SK-N-DZ (cell line): Measurements from ENCODE around the gene MAJIN.
"Not testable (repeated sequence)": the region's sequence is repeated elsewhere in the genome, so short reads cannot be mapped to it uniquely, and the experiment has no call there.

ENCODE experiments used
- DNase-seq: peaks from one replicate; pipeline ENCODE4 v3.0.0-alpha.2; 2015; ENCODE audit warnings: low spot score

MAJIN gene

GRCh38 chr11:64990222-64990923, 18.5 kb upstream of the MAJIN start:
- DNase-seq, result peak; percentile 48

GRCh38 chr11:64989416-64989815, 17.5 kb upstream of the MAJIN start:
- DNase-seq, result no peak

- DNase-seq, result no peak
Measured at GRCh38 chr11:64987998-64988854, 16.3 kb upstream of the MAJIN start.

- not testable (repeated sequence) for DNase-seq
Measured at GRCh38 chr11:64983339-64983738, 11.4 kb upstream of the MAJIN start.

GRCh38 chr11:64976651-64977050, 4.7 kb upstream of the MAJIN start:
- DNase-seq, result no peak

GRCh38 chr11:64974124-64974523, 2.2 kb upstream of the MAJIN start:
- DNase-seq, result no peak

- DNase-seq, result no peak
Measured at GRCh38 chr11:64970731-64971151, 1.2 kb downstream of the MAJIN start.

GRCh38 chr11:64969209-64969608, 2.7 kb downstream of the MAJIN start:
- no peak for DNase-seq

GRCh38 chr11:64967375-64967774, 4.5 kb downstream of the MAJIN start:
- no peak for DNase-seq

- DNase-seq, result no peak
Measured at GRCh38 chr11:64963072-64963631, 8.8 kb downstream of the MAJIN start.

GRCh38 chr11:64960719-64961118, 11.2 kb downstream of the MAJIN start:
- no peak for DNase-seq

GRCh38 chr11:64959498-64959897, 12.4 kb downstream of the MAJIN start:
- no peak for DNase-seq

- no peak for DNase-seq
Measured at GRCh38 chr11:64954201-64954600, 17.7 kb downstream of the MAJIN start.

- DNase-seq, result no peak
Measured at GRCh38 chr11:64951529-64951928, 20.4 kb downstream of the MAJIN start.

- DNase-seq, result no peak
Measured at GRCh38 chr11:64947208-64947814, 24.6 kb downstream of the MAJIN start.

GRCh38 chr11:64936539-64936938, 35.4 kb downstream of the MAJIN start:
- DNase-seq, result no peak

- peak; percentile 43 for DNase-seq
Measured at GRCh38 chr11:64935359-64936081, 36.4 kb downstream of the MAJIN start, which contains the start of gene GPHA2. GPHA2 (minus strand) TSS chr11:64935893; CDS start chr11:64935460, 433 bp downstream.

- peak; percentile 52 for DNase-seq
Measured at GRCh38 chr11:64934682-64935358, 37.1 kb downstream of the MAJIN start.

GRCh38 chr11:64933935-64934681, 37.8 kb downstream of the MAJIN start:
- no peak for DNase-seq
